GM12878 (cell line): ENCODE results near the gene CNTNAP2. TPM values are rescaled to one million over a fixed set of nuclear protein-coding genes. Genes with fewer than 3 reads are reported as not detected.

ENCODE experiments used
- ATAC-seq: fragments of 200-7000 bp; cut with Tn5 transposase; 3 replicates; pipeline ENCODE4 v1.9.1; 2020; ENCODE audit warnings: mild to moderate bottlenecking, moderate library complexity
- BruUV-seq: library from RNA; stranded (reverse); fragments of 400-500 nt; replicated peaks from 2 replicates; lab custom pipeline; 2021; lab: Mats Ljungman, UMichigan
- CTCF ChIA-PET: fragments of 300-600 bp; sonication (Branson Sonifier 250); formaldehyde crosslinking; extraction: SDS; loops from one replicate; lab custom pipeline; 2021; ENCODE audit warnings: inconsistent platforms; lab: Yijun Ruan, JAX
- POLR2A ChIA-PET: fragments of 350-600 bp; formaldehyde crosslinking; extraction: SDS; loops from one replicate; lab custom pipeline; 2021; ENCODE audit warnings: inconsistent platforms; lab: Charles Lee
- RAD21 ChIA-PET: fragments of 300-600 bp; sonication (Branson Sonifier 250); formaldehyde crosslinking; loops from one replicate; lab custom pipeline; 2023; ENCODE audit warnings: antibody characterized with exemption; ENCODE audit not compliant: unreplicated experiment; lab: Charles Lee
- SMC1A ChIA-PET: fragments of 300-600 bp; sonication (Branson Sonifier 250); formaldehyde crosslinking; loops from one replicate; lab custom pipeline; 2023; ENCODE audit not compliant: unreplicated experiment, uncharacterized antibody; lab: Charles Lee
- DNase-seq: peaks from one replicate; pipeline ENCODE4 v3.0.0-alpha.2; 2011; ENCODE audit warnings: low read depth, low spot score
- FAIRE-seq: peaks from 3 replicates; lab custom pipeline; 2011; peaks lifted over from hg19 to GRCh38; lab: Jason Lieb, UNC
- H2AFZ ChIP-seq: 2 replicates; pipeline ENCODE4 v1.6.0; 2011; ENCODE audit warnings: low read depth, low read length, control low read depth; ENCODE audit not compliant: control insufficient read depth
- H3K27ac ChIP-seq: 2 replicates; pipeline ENCODE4 v1.5.1; 2011; ENCODE audit warnings: control low read depth; ENCODE audit not compliant: control insufficient read depth, insufficient read depth
- H3K27me3 ChIP-seq, 2 experiments: replicated peaks in 1 of 2; 2 replicates each; pipeline versions ENCODE4 v1.6.0 to v1.6.1; 2011; ENCODE audit warnings: low read length in 1 of 2; ENCODE audit not compliant: control insufficient read depth in 2 of 2, insufficient read depth in 2 of 2
- H3K36me3 ChIP-seq, 2 experiments: 2 replicates each; pipeline ENCODE4 v1.5.1; 2011; ENCODE audit warnings: low read length in 1 of 2; ENCODE audit not compliant: control insufficient read depth in 2 of 2, insufficient read depth in 2 of 2
- H3K4me1 ChIP-seq: 2 replicates; pipeline ENCODE4 v1.6.1; 2011; ENCODE audit warnings: mild to moderate bottlenecking, low read length, moderate library complexity, mixed read lengths; ENCODE audit not compliant: control insufficient read depth, insufficient read depth
- H3K4me2 ChIP-seq: 2 replicates; pipeline ENCODE4 v1.6.0; 2011; ENCODE audit warnings: control low read depth; ENCODE audit not compliant: control insufficient read depth, insufficient read depth
- H3K4me3 ChIP-seq: fragments of 200-600 bp; sonication (generic); 2 replicates; pipeline ENCODE4 v1.5.1; 2016
- H3K79me2 ChIP-seq: 2 replicates; pipeline ENCODE4 v1.6.0; 2011; ENCODE audit warnings: low read length; ENCODE audit not compliant: control insufficient read depth, insufficient read depth
- H3K9ac ChIP-seq: 2 replicates; pipeline ENCODE4 v1.8.0; 2011; ENCODE audit warnings: low read length, control low read depth, mixed read lengths; ENCODE audit not compliant: control insufficient read depth, insufficient read depth
- H3K9me3 ChIP-seq: replicated peaks from 3 replicates; pipeline ENCODE4 v1.5.1; 2011; ENCODE audit warnings: mild to moderate bottlenecking, low read length; ENCODE audit not compliant: control insufficient read depth, insufficient read depth
- H4K20me1 ChIP-seq: 2 replicates; pipeline ENCODE4 v1.6.0; 2011; ENCODE audit not compliant: control insufficient read depth, insufficient read depth
- BCL3 ChIP-seq: IDR thresholded peaks from 2 replicates; pipeline ENCODE4 v1.6.1; 2011; ENCODE audit warnings: borderline replicate concordance, low read depth, mild to moderate bottlenecking, moderate library complexity, low read length; ENCODE audit not compliant: insufficient read depth, poor library complexity, severe bottlenecking
- CBFB ChIP-seq: IDR thresholded peaks from 2 replicates; pipeline ENCODE4 v1.6.1; 2016; ENCODE audit warnings: antibody characterized with exemption, low read depth
- CHD2 ChIP-seq: IDR thresholded peaks from 2 replicates; pipeline ENCODE4 v1.6.1; 2011; ENCODE audit warnings: low read depth, low read length, improper control_type of control experiment, borderline replicate concordance
- FOXK2 ChIP-seq: fragments of 450-650 bp; IDR thresholded peaks from 2 replicates; pipeline ENCODE4 v1.6.1; 2017; ENCODE audit warnings: mild to moderate bottlenecking, moderate library complexity
- FOXM1 ChIP-seq: IDR thresholded peaks from 2 replicates; pipeline ENCODE4 v1.6.1; 2012; ENCODE audit warnings: low read depth, mild to moderate bottlenecking, inconsistent platforms, low read length, moderate library complexity
- KAT2A ChIP-seq: conservative IDR thresholded peaks from 2 replicates; pipeline ENCODE4 v1.6.1; 2011; ENCODE audit warnings: low read depth, low read length; ENCODE audit not compliant: control insufficient read depth
- KLF5 ChIP-seq: fragments of 450-650 bp; IDR thresholded peaks from 2 replicates; pipeline ENCODE4 v1.6.1; 2014; ENCODE audit warnings: mild to moderate bottlenecking; ENCODE audit not compliant: partially characterized antibody
- MEF2A ChIP-seq: IDR thresholded peaks from 2 replicates; pipeline ENCODE4 v1.6.1; 2011; ENCODE audit warnings: low read depth, mild to moderate bottlenecking, low read length, moderate library complexity; ENCODE audit not compliant: insufficient read depth
- MTA3 ChIP-seq: IDR thresholded peaks from 2 replicates; pipeline ENCODE4 v1.6.1; 2012; ENCODE audit warnings: low read length, inconsistent platforms, borderline replicate concordance
- MXI1 ChIP-seq: fragments of 150-350 bp; IDR thresholded peaks from 2 replicates; pipeline ENCODE4 v1.6.1; 2011; ENCODE audit warnings: low read depth, mild to moderate bottlenecking, inconsistent platforms, low read length, improper control_type of control experiment
- NFYB ChIP-seq: IDR thresholded peaks from 2 replicates; pipeline ENCODE4 v1.6.1; 2011; ENCODE audit warnings: low read depth, mild to moderate bottlenecking, low read length, improper control_type of control experiment, moderate library complexity; ENCODE audit not compliant: insufficient read depth
- POLR2AphosphoS5 ChIP-seq: IDR thresholded peaks from 2 replicates; pipeline ENCODE4 v1.6.1; 2011; ENCODE audit warnings: mild to moderate bottlenecking, low read length, inconsistent platforms
- RUNX3 ChIP-seq: IDR thresholded peaks from 2 replicates; pipeline ENCODE4 v1.6.1; 2012; ENCODE audit warnings: low read length, inconsistent platforms
- TCF3 ChIP-seq: IDR thresholded peaks from 2 replicates; pipeline ENCODE4 v1.6.1; 2012; ENCODE audit warnings: low read depth, mild to moderate bottlenecking, low read length, borderline replicate concordance; ENCODE audit not compliant: insufficient read depth
- ZNF592 ChIP-seq: fragments of 450-650 bp; IDR thresholded peaks from 2 replicates; pipeline ENCODE4 v1.6.1; 2017; ENCODE audit warnings: mild to moderate bottlenecking, moderate library complexity
- WGBS: methylation state at CpG from one replicate; pipeline ENCODE4 v1.1.6; 2016; ENCODE audit warnings: low lambda C conversion rate; ENCODE audit not compliant: insufficient replicate concordance, insufficient coverage; ENCODE audit errors: missing lambda C conversion rate; 5-methylcytosine and 5-hydroxymethylcytosine counted together
- in situ Hi-C: fragments of 300-500 bp; cut with MboI; formaldehyde crosslinking; loops from 9 replicates; pipeline ENCODE4 v1.14.3; 2018; ENCODE audit warnings: mixed read lengths
- intact Hi-C: fragments of 100-400 bp; cut with micrococcal nuclease; formaldehyde crosslinking; loops from one replicate; pipeline ENCODE4 v1.14.2; 2022; ENCODE audit not compliant: unreplicated experiment
- polyA plus RNA-seq, 11 experiments: library from polyadenylated mRNA; depleted of rRNA in 4 of 11; unstranded in 6 of 11; stranded (reverse) in 5 of 11; fragments of >200 nt; fragmentation: Nextera tagmentation in 4 of 11; fragmentation: Illumina TruSeq in 1 of 11; extraction: Ambion mirVana in 4 of 11; extraction: Trizol in 1 of 11; gene quantifications; 1 replicate in 1 of 11; 2 replicates in 10 of 11; pipeline versions ENCODE4 v1.2.1 to v1.2.3, GENCODE V29; 2011 to 2016; ENCODE audit warnings: inconsistent platforms in 2 of 11, missing spikeins in 2 of 11, low read depth in 1 of 11
- total RNA-seq, 4 experiments: library from RNA; depleted of rRNA in 3 of 4; stranded (reverse); fragments of >200 nt in 3 of 4; fragmentation: Illumina TruSeq in 1 of 4; extraction: Trizol in 1 of 4; gene quantifications; 2 replicates each; pipeline versions ENCODE4 v1.2.1 to v1.2.3, GENCODE V29; 2013 to 2021
- TF ChIP-seq, protein P1 (sequence below): fragments of 450-650 bp; IDR thresholded peaks from 2 replicates; pipeline ENCODE4 v1.6.1; 2018; ENCODE audit warnings: mild to moderate bottlenecking, low read depth, moderate library complexity; ENCODE audit not compliant: partially characterized antibody

CNTNAP2 gene
- total and polyA plus RNA-seq, 10 of the 15 experiments (the other 5 are each of a cell fraction or from before 2014, with no cell fraction given) = 0.03 to 0.08 (median 0.03) TPM; not detected in 7

GRCh38 chr7:147069771-147070170 lies 953.2 kb downstream of the CNTNAP2 start:
- DNase-seq (no peak), FAIRE-seq (no peak), ATAC-seq (no peak)
- ChIA-PET SMC1A (no interaction called here), RAD21 (no interaction called here), CTCF (interaction anchor here (0.9 kb wide), 1 partner anchor 9 kb away, joined by 3 read pairs; no protein-coding TSS in a partner anchor), POLR2A (no interaction called here)
- H3K9me3 ChIP-seq = no peaks in the 10 kb centered on the region; the same call in 2 of the 3 replicates
- no peak overlapping the region for H3K4me3 ChIP-seq
- TF ChIP-seq, protein P1, sequence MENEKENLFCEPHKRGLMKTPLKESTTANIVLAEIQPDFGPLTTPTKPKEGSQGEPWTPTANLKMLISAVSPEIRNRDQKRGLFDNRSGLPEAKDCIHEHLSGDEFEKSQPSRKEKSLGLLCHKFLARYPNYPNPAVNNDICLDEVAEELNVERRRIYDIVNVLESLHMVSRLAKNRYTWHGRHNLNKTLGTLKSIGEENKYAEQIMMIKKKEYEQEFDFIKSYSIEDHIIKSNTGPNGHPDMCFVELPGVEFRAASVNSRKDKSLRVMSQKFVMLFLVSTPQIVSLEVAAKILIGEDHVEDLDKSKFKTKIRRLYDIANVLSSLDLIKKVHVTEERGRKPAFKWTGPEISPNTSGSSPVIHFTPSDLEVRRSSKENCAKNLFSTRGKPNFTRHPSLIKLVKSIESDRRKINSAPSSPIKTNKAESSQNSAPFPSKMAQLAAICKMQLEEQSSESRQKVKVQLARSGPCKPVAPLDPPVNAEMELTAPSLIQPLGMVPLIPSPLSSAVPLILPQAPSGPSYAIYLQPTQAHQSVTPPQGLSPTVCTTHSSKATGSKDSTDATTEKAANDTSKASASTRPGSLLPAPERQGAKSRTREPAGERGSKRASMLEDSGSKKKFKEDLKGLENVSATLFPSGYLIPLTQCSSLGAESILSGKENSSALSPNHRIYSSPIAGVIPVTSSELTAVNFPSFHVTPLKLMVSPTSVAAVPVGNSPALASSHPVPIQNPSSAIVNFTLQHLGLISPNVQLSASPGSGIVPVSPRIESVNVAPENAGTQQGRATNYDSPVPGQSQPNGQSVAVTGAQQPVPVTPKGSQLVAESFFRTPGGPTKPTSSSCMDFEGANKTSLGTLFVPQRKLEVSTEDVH = no peak
- TF ChIP-seq NFYB (no peak), MTA3 (no peak), MXI1 (no peak), CHD2 (no peak), ZNF592 (no peak), BCL3 (no peak), RUNX3 (no peak), MEF2A (no peak), CBFB (no peak), KAT2A (no peak), TCF3 (no peak), KLF5 (no peak), POLR2AphosphoS5 (no peak), FOXM1 (no peak), FOXK2 (no peak)
- no peaks in the 10 kb centered on the region for H3K79me2 ChIP-seq
- intact Hi-C loops = no loop called here
- H3K27me3 ChIP-seq = no peaks in the 10 kb centered on the region
- no peak overlapping the region for H3K27ac ChIP-seq
- no TSS peak for BruUV-seq
- in situ Hi-C loops = no loop called here
- H3K9ac ChIP-seq = no peak overlapping the region
- no peaks in the 10 kb centered on the region for H3K36me3 ChIP-seq
- 4% methylated on average over 1 of the region's 1 CpG for WGBS
- no peaks in the 10 kb centered on the region for H4K20me1 ChIP-seq
- no peak overlapping the region for H2AFZ ChIP-seq
- H3K4me1 ChIP-seq = no peaks in the 10 kb centered on the region
- no peak overlapping the region for H3K4me2 ChIP-seq
